H1 (cell line): ENCODE results near the gene APC2. TPM values are rescaled to one million over a fixed set of nuclear protein-coding genes. Genes with fewer than 3 reads are reported as not detected.

Source experiments
- ASH2L ChIP-seq: fragments of 200-600, 300-600 bp; sonication (generic); IDR thresholded peaks from one replicate; pipeline ENCODE4 v1.7.1; 2017; ENCODE audit warnings: low read length
- BCL11A ChIP-seq, 2 experiments: IDR thresholded peaks; one replicate each; pipeline ENCODE4 v1.6.1; 2011; ENCODE audit warnings: low read depth in 2 of 2, low read length in 2 of 2, mild to moderate bottlenecking in 2 of 2
- CBX8 ChIP-seq: fragments of 300-800, 300-1000 bp; sonication (generic); IDR thresholded peaks from 2 replicates; pipeline ENCODE4 v1.7.1; 2016; ENCODE audit warnings: low read depth, low read length, borderline replicate concordance
- CHD7 ChIP-seq: fragments of 300-600 bp; sonication (generic); IDR thresholded peaks from 2 replicates; pipeline ENCODE4 v1.7.1; 2012; ENCODE audit warnings: low read length, moderate library complexity, mild to moderate bottlenecking, inconsistent platforms; ENCODE audit not compliant: insufficient replicate concordance
- CTCF ChIP-seq, 3 experiments: IDR thresholded peaks; 1 replicate in 2 of 3; 2 replicates in 1 of 3; pipeline versions ENCODE4 v1.5.1 to v1.6.1; 2011; ENCODE audit warnings: low read length in 3 of 3, mild to moderate bottlenecking in 3 of 3, inconsistent platforms in 2 of 3, low read depth in 1 of 3, moderate library complexity in 1 of 3; ENCODE audit not compliant: insufficient read depth in 1 of 3; ENCODE audit errors: control extremely low read depth in 1 of 3
- HDAC6 ChIP-seq: IDR thresholded peaks from one replicate; pipeline ENCODE4 v1.7.1; 2012; ENCODE audit warnings: low read depth, mild to moderate bottlenecking, inconsistent platforms, low read length, moderate library complexity
- MAX ChIP-seq: IDR thresholded peaks from 2 replicates; pipeline ENCODE4 v1.6.1; 2012; ENCODE audit warnings: inconsistent platforms
- SP4 ChIP-seq: IDR thresholded peaks from 2 replicates; pipeline ENCODE4 v1.6.1; 2012; ENCODE audit warnings: low read length, inconsistent platforms
- YY1 ChIP-seq: IDR thresholded peaks from 2 replicates; pipeline ENCODE4 v1.6.1; 2011; ENCODE audit warnings: low read depth, mild to moderate bottlenecking, low read length
- ZNF274 ChIP-seq: IDR thresholded peaks from 2 replicates; pipeline ENCODE4 v1.7.0; 2012; ENCODE audit warnings: low read length, borderline replicate concordance; ENCODE audit errors: extremely low read depth
- polyA plus RNA-seq, 7 experiments: library from polyadenylated mRNA; depleted of rRNA in 3 of 7; stranded (reverse) in 5 of 7; unstranded in 2 of 7; fragments of >200 nt in 5 of 7; fragments of 200-250 nt in 2 of 7; gene quantifications; 1 replicate in 5 of 7; 2 replicates in 1 of 7; 4 replicates in 1 of 7; pipeline versions ENCODE4 v1.2.1 to v1.2.3, GENCODE V29; 2011 to 2013; ENCODE audit warnings: missing spikeins in 2 of 7, mixed read lengths in 2 of 7
- total RNA-seq: library from RNA; stranded (reverse); fragmentation: NEBNext Ultra II Directional; extraction: Animal tissue kit (Norgen Biotek cat#: 25700); gene quantifications from 2 replicates; pipeline ENCODE4 v1.2.1, GENCODE V29; 2021

The APC2 gene
- total and polyA plus RNA-seq, 2 of the 8 experiments (the other 6 are each of a cell fraction or from before 2014, with no cell fraction given), result 1.3 to 4.1 TPM

DNA sequence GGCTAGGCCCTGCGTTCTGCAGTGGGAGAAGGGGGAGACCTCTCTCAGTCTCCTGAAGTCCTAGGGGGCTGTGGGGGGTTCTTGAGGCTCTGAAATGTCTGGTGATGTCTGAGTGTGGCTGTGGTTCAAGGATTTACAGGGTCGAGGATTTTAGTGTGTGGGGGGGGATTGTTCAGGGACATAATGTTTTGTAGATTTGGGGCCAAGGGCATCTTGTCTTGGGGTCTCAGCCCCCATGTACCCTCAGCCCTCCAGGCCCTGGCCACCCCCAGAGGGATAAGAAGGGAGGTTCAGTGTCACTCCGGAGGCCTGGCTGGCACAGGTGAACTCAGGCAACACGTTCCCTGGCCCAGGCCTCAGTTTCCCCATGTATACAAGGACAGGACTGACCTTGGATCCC is 2.4 kb upstream of the APC2 start (continued):
- TF ChIP-seq CHD7 (no peak), CBX8 (no peak), HDAC6 (no peak), ASH2L (no peak), MAX (no peak), ZNF274 (no peak), BCL11A (IDR thresholded peaks at IDR 0.05; ENCODE audit: low read depth in 2 of 2, low read length in 2 of 2) (no peak), SP4 (no peak), CTCF (IDR thresholded peaks at IDR 0.05; ENCODE audit: control extremely low read depth in 1 of 3, insufficient read depth in 1 of 3, low read depth in 1 of 3, low read length in 3 of 3) (no peak), YY1 (no peak)
